Endothelial cell (in vitro differentiated cells): ENCODE measurements around the gene AGBL4. TPM values are rescaled to one million over a fixed set of nuclear protein-coding genes. Genes with fewer than 3 reads are reported as not detected.

Experiments
- DNase-seq: peaks from one replicate; pipeline ENCODE4 v3.0.0; 2021; ENCODE audit warnings: low spot score
- H3K27ac Mint-ChIP-seq: one replicate; pipeline ENCODE4 v1.8.0; 2021; ENCODE audit warnings: mixed read lengths, inconsistent platforms; ENCODE audit not compliant: unreplicated experiment
- H3K27me3 Mint-ChIP-seq: one replicate; pipeline ENCODE4 v1.8.0; 2021; ENCODE audit warnings: mild to moderate bottlenecking, moderate library complexity, mixed read lengths, inconsistent platforms; ENCODE audit not compliant: unreplicated experiment
- H3K36me3 Mint-ChIP-seq: one replicate; pipeline ENCODE4 v1.8.0; 2021; ENCODE audit warnings: mild to moderate bottlenecking, low read depth, mixed read lengths, inconsistent platforms; ENCODE audit not compliant: unreplicated experiment
- H3K4me1 Mint-ChIP-seq: one replicate; pipeline ENCODE4 v1.8.0; 2021; ENCODE audit warnings: mild to moderate bottlenecking, mixed read lengths, inconsistent platforms; ENCODE audit not compliant: unreplicated experiment
- H3K4me3 Mint-ChIP-seq: one replicate; pipeline ENCODE4 v1.8.0; 2021; ENCODE audit warnings: mild to moderate bottlenecking, mixed read lengths, inconsistent platforms; ENCODE audit not compliant: unreplicated experiment
- H3K9me3 Mint-ChIP-seq: one replicate; pipeline ENCODE4 v1.8.0; 2021; ENCODE audit warnings: mixed read lengths, inconsistent platforms; ENCODE audit not compliant: unreplicated experiment
- CTCF ChIP-seq: fragments of 200-600 bp; sonication (generic); IDR thresholded peaks from one replicate; pipeline ENCODE4 v1.5.0; 2021; ENCODE audit warnings: antibody characterized with exemption; ENCODE audit not compliant: unreplicated experiment
- total RNA-seq: library from RNA; stranded (reverse); fragmentation: NEBNext Ultra II Directional; extraction: Animal tissue kit (Norgen Biotek cat#: 25700); gene quantifications from one replicate; pipeline ENCODE4 v1.2.1, GENCODE V29; 2021; ENCODE audit not compliant: unreplicated experiment

AGBL4 gene
- total RNA-seq, 1 donor from 2014 or later = 0.51 TPM

GRCh38 chr1:48488721-48489120 lies 1535.0 kb downstream of the AGBL4 start:
- Mint-ChIP-seq H3K4me3 (no peak overlapping the region), H3K4me1 (peaks cover 4% of the 10 kb centered on the region), H3K27ac (no peak overlapping the region), H3K36me3 (no peaks in the 10 kb centered on the region), H3K9me3 (no peaks in the 10 kb centered on the region), H3K27me3 (no peaks in the 10 kb centered on the region)
- no peak for TF ChIP-seq CTCF
- no peak for DNase-seq

Other genes starting within 250 kb of the AGBL4 start
- gene ELAVL4, start 85.0 kb upstream of the AGBL4 start, total RNA-seq = 3.0 TPM